H1 (cell line): ENCODE measurements around the gene PF4V1. TPM values are rescaled to one million over a fixed set of nuclear protein-coding genes. Genes with fewer than 3 reads are reported as not detected.
A peak's percentile ranks its signal among the peaks of the same experiment; 100 is the strongest.

Experiments used
- BACH1 ChIP-seq: IDR thresholded peaks from 2 replicates; pipeline ENCODE4 v1.6.1; 2012; ENCODE audit warnings: low read length, improper control_type of control experiment
- CBX5 ChIP-seq: fragments of 300-800, 300-1000 bp; sonication (generic); IDR thresholded peaks from 2 replicates; pipeline ENCODE4 v1.7.1; 2016; ENCODE audit warnings: antibody characterized with exemption, low read length, low read depth
- MAFK ChIP-seq: IDR thresholded peaks from 2 replicates; pipeline ENCODE4 v1.6.1; 2012; ENCODE audit warnings: low read depth, mild to moderate bottlenecking, improper control_type of control experiment, low read length
- SIRT6 ChIP-seq: IDR thresholded peaks from one replicate; pipeline ENCODE4 v1.7.1; 2012; ENCODE audit warnings: low read length, inconsistent platforms
- TBP ChIP-seq: IDR thresholded peaks from 2 replicates; pipeline ENCODE4 v1.6.1; 2011; ENCODE audit warnings: low read depth, low read length, improper control_type of control experiment
- polyA plus RNA-seq, 7 experiments: library from polyadenylated mRNA; depleted of rRNA in 3 of 7; stranded (reverse) in 5 of 7; unstranded in 2 of 7; fragments of >200 nt in 5 of 7; fragments of 200-250 nt in 2 of 7; gene quantifications; 1 replicate in 5 of 7; 2 replicates in 1 of 7; 4 replicates in 1 of 7; pipeline versions ENCODE4 v1.2.1 to v1.2.3, GENCODE V29; 2011 to 2013; ENCODE audit warnings: missing spikeins in 2 of 7, mixed read lengths in 2 of 7
- total RNA-seq: library from RNA; stranded (reverse); fragmentation: NEBNext Ultra II Directional; extraction: Animal tissue kit (Norgen Biotek cat#: 25700); gene quantifications from 2 replicates; pipeline ENCODE4 v1.2.1, GENCODE V29; 2021
- TF ChIP-seq, protein P1 (sequence below): fragments of 300-600 bp; sonication (generic); IDR thresholded peaks from 2 replicates; pipeline ENCODE4 v1.7.1; 2012; ENCODE audit warnings: low read length, moderate library complexity, mild to moderate bottlenecking, inconsistent platforms; ENCODE audit not compliant: insufficient replicate concordance
- TF ChIP-seq, protein P2 (sequence below): IDR thresholded peaks from 2 replicates; pipeline ENCODE4 v1.6.1; 2012; ENCODE audit warnings: low read length, inconsistent platforms
- TF ChIP-seq, protein P3 (sequence below), 3 experiments: IDR thresholded peaks; 1 replicate in 2 of 3; 2 replicates in 1 of 3; pipeline versions ENCODE4 v1.5.1 to v1.6.1; 2011; ENCODE audit warnings: low read length in 3 of 3, mild to moderate bottlenecking in 3 of 3, inconsistent platforms in 2 of 3, low read depth in 1 of 3, moderate library complexity in 1 of 3; ENCODE audit not compliant: insufficient read depth in 1 of 3; ENCODE audit errors: control extremely low read depth in 1 of 3

Gene PF4V1
- total and polyA plus RNA-seq, 2 of the 8 experiments (the other 6 are each of a cell fraction or from before 2014, with no cell fraction given): not detected

DNA sequence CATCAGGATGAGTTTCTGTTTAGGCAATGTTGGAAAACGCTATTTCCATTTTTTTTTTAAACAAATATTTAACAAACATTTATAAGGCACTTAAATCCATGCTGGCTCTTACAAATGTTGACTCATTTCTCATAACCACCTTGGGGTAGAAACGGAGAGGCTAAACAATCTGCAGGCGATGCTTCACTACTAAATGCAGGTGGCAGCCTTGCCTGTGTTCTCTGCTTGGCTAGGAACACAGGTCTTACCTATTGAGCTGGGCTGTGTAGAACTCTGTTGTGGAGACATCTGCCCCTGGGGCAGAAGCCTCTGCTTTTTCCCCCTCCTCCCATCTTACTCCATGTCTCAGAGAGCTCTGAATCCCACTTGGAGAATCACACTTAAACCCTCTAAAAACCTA is 14.7 kb downstream of the PF4V1 start (continued):
- TF ChIP-seq, protein P1, sequence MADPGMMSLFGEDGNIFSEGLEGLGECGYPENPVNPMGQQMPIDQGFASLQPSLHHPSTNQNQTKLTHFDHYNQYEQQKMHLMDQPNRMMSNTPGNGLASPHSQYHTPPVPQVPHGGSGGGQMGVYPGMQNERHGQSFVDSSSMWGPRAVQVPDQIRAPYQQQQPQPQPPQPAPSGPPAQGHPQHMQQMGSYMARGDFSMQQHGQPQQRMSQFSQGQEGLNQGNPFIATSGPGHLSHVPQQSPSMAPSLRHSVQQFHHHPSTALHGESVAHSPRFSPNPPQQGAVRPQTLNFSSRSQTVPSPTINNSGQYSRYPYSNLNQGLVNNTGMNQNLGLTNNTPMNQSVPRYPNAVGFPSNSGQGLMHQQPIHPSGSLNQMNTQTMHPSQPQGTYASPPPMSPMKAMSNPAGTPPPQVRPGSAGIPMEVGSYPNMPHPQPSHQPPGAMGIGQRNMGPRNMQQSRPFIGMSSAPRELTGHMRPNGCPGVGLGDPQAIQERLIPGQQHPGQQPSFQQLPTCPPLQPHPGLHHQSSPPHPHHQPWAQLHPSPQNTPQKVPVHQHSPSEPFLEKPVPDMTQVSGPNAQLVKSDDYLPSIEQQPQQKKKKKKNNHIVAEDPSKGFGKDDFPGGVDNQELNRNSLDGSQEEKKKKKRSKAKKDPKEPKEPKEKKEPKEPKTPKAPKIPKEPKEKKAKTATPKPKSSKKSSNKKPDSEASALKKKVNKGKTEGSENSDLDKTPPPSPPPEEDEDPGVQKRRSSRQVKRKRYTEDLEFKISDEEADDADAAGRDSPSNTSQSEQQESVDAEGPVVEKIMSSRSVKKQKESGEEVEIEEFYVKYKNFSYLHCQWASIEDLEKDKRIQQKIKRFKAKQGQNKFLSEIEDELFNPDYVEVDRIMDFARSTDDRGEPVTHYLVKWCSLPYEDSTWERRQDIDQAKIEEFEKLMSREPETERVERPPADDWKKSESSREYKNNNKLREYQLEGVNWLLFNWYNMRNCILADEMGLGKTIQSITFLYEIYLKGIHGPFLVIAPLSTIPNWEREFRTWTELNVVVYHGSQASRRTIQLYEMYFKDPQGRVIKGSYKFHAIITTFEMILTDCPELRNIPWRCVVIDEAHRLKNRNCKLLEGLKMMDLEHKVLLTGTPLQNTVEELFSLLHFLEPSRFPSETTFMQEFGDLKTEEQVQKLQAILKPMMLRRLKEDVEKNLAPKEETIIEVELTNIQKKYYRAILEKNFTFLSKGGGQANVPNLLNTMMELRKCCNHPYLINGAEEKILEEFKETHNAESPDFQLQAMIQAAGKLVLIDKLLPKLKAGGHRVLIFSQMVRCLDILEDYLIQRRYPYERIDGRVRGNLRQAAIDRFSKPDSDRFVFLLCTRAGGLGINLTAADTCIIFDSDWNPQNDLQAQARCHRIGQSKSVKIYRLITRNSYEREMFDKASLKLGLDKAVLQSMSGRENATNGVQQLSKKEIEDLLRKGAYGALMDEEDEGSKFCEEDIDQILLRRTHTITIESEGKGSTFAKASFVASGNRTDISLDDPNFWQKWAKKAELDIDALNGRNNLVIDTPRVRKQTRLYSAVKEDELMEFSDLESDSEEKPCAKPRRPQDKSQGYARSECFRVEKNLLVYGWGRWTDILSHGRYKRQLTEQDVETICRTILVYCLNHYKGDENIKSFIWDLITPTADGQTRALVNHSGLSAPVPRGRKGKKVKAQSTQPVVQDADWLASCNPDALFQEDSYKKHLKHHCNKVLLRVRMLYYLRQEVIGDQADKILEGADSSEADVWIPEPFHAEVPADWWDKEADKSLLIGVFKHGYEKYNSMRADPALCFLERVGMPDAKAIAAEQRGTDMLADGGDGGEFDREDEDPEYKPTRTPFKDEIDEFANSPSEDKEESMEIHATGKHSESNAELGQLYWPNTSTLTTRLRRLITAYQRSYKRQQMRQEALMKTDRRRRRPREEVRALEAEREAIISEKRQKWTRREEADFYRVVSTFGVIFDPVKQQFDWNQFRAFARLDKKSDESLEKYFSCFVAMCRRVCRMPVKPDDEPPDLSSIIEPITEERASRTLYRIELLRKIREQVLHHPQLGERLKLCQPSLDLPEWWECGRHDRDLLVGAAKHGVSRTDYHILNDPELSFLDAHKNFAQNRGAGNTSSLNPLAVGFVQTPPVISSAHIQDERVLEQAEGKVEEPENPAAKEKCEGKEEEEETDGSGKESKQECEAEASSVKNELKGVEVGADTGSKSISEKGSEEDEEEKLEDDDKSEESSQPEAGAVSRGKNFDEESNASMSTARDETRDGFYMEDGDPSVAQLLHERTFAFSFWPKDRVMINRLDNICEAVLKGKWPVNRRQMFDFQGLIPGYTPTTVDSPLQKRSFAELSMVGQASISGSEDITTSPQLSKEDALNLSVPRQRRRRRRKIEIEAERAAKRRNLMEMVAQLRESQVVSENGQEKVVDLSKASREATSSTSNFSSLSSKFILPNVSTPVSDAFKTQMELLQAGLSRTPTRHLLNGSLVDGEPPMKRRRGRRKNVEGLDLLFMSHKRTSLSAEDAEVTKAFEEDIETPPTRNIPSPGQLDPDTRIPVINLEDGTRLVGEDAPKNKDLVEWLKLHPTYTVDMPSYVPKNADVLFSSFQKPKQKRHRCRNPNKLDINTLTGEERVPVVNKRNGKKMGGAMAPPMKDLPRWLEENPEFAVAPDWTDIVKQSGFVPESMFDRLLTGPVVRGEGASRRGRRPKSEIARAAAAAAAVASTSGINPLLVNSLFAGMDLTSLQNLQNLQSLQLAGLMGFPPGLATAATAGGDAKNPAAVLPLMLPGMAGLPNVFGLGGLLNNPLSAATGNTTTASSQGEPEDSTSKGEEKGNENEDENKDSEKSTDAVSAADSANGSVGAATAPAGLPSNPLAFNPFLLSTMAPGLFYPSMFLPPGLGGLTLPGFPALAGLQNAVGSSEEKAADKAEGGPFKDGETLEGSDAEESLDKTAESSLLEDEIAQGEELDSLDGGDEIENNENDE: no peak
- TF ChIP-seq, protein P2, sequence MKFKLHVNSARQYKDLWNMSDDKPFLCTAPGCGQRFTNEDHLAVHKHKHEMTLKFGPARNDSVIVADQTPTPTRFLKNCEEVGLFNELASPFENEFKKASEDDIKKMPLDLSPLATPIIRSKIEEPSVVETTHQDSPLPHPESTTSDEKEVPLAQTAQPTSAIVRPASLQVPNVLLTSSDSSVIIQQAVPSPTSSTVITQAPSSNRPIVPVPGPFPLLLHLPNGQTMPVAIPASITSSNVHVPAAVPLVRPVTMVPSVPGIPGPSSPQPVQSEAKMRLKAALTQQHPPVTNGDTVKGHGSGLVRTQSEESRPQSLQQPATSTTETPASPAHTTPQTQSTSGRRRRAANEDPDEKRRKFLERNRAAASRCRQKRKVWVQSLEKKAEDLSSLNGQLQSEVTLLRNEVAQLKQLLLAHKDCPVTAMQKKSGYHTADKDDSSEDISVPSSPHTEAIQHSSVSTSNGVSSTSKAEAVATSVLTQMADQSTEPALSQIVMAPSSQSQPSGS: no peak
- no peak for TF ChIP-seq BACH1
- no peak for TF ChIP-seq MAFK
- no peak for TF ChIP-seq TBP
- no peak for TF ChIP-seq SIRT6
- TF ChIP-seq CBX5: no peak
- TF ChIP-seq, protein P3, sequence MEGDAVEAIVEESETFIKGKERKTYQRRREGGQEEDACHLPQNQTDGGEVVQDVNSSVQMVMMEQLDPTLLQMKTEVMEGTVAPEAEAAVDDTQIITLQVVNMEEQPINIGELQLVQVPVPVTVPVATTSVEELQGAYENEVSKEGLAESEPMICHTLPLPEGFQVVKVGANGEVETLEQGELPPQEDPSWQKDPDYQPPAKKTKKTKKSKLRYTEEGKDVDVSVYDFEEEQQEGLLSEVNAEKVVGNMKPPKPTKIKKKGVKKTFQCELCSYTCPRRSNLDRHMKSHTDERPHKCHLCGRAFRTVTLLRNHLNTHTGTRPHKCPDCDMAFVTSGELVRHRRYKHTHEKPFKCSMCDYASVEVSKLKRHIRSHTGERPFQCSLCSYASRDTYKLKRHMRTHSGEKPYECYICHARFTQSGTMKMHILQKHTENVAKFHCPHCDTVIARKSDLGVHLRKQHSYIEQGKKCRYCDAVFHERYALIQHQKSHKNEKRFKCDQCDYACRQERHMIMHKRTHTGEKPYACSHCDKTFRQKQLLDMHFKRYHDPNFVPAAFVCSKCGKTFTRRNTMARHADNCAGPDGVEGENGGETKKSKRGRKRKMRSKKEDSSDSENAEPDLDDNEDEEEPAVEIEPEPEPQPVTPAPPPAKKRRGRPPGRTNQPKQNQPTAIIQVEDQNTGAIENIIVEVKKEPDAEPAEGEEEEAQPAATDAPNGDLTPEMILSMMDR (IDR thresholded peaks at IDR 0.05; ENCODE audit: control extremely low read depth in 1 of 3, insufficient read depth in 1 of 3, low read depth in 1 of 3, low read length in 3 of 3): peak in 2 of 3 experiments; percentile 37 to 38; a peak in 3 of 4 replicates
